Trophoblast cell (in vitro differentiated cells and primary cell): Measurements from ENCODE around the gene FBXO47.

Experiments
- DNase-seq, 2 donors: peaks; one replicate each; pipeline ENCODE4 v3.0.0-alpha.2; 2016
- H2AFZ ChIP-seq: 2 replicates; pipeline ENCODE4 v1.6.1; 2013; ENCODE audit warnings: low read length, moderate library complexity, mild to moderate bottlenecking; ENCODE audit not compliant: insufficient read depth, poor library complexity
- H2AK5ac ChIP-seq: 2 replicates; pipeline ENCODE4 v1.6.1; 2013; ENCODE audit warnings: mild to moderate bottlenecking, low read length
- H2BK120ac ChIP-seq: 2 replicates; pipeline ENCODE4 v1.6.1; 2013; ENCODE audit warnings: low read length, mild to moderate bottlenecking, moderate library complexity; ENCODE audit not compliant: insufficient read depth, poor library complexity
- H2BK12ac ChIP-seq: 2 replicates; pipeline ENCODE4 v1.6.1; 2013; ENCODE audit warnings: mild to moderate bottlenecking, low read length, moderate library complexity
- H2BK5ac ChIP-seq: 2 replicates; pipeline ENCODE4 v1.6.1; 2013; ENCODE audit warnings: low read length, low read depth, moderate library complexity, mild to moderate bottlenecking; ENCODE audit not compliant: poor library complexity
- H3K14ac ChIP-seq: 2 replicates; pipeline ENCODE4 v1.6.1; 2013; ENCODE audit warnings: mild to moderate bottlenecking, low read length
- H3K18ac ChIP-seq: 2 replicates; pipeline ENCODE4 v1.6.1; 2013; ENCODE audit warnings: mild to moderate bottlenecking, low read length
- H3K23ac ChIP-seq: 2 replicates; pipeline ENCODE4 v1.6.1; 2013; ENCODE audit warnings: low read length
- H3K27ac ChIP-seq: 2 replicates; pipeline ENCODE4 v1.5.1; 2013; ENCODE audit warnings: low read depth, mild to moderate bottlenecking, inconsistent platforms, low read length, moderate library complexity
- H3K27me3 ChIP-seq: 2 replicates; pipeline ENCODE4 v1.6.1; 2013; ENCODE audit warnings: inconsistent platforms, mild to moderate bottlenecking, low read length, moderate library complexity; ENCODE audit not compliant: insufficient read depth
- H3K36me3 ChIP-seq, 2 experiments: 1 replicate in 1 of 2; 2 replicates in 1 of 2; pipeline ENCODE4 v1.6.1; 2013; ENCODE audit warnings: low read length in 2 of 2, mild to moderate bottlenecking in 2 of 2, moderate library complexity in 1 of 2; ENCODE audit not compliant: insufficient read depth in 2 of 2, control insufficient read depth in 1 of 2
- H3K4ac ChIP-seq: 2 replicates; pipeline ENCODE4 v1.6.1; 2013; ENCODE audit warnings: low read depth, mild to moderate bottlenecking, low read length, moderate library complexity
- H3K4me1 ChIP-seq, 2 experiments: 1 replicate in 1 of 2; 2 replicates in 1 of 2; pipeline ENCODE4 v1.6.1; 2013; ENCODE audit warnings: low read length in 2 of 2, mild to moderate bottlenecking in 2 of 2, moderate library complexity in 1 of 2; ENCODE audit not compliant: insufficient read depth in 2 of 2, control insufficient read depth in 1 of 2
- H3K4me2 ChIP-seq: 2 replicates; pipeline ENCODE4 v1.6.1; 2013; ENCODE audit warnings: inconsistent platforms, mild to moderate bottlenecking, low read length, moderate library complexity
- H3K4me3 ChIP-seq: 2 replicates; pipeline ENCODE4 v1.5.1; 2013; ENCODE audit warnings: mild to moderate bottlenecking, low read depth, low read length, inconsistent platforms
- H3K79me1 ChIP-seq: one replicate; pipeline ENCODE4 v1.6.1; 2013; ENCODE audit warnings: low read length
- H3K79me2 ChIP-seq: 2 replicates; pipeline ENCODE4 v1.6.1; 2013; ENCODE audit warnings: low read length, mild to moderate bottlenecking; ENCODE audit not compliant: control insufficient read depth, insufficient read depth, poor library complexity
- H3K9ac ChIP-seq: 2 replicates; pipeline ENCODE4 v1.6.1; 2013; ENCODE audit warnings: mild to moderate bottlenecking, low read length
- H3K9me3 ChIP-seq: 2 replicates; pipeline ENCODE4 v1.6.1; 2013; ENCODE audit warnings: low read depth, mild to moderate bottlenecking, control low read depth, inconsistent platforms, low read length; ENCODE audit not compliant: insufficient read depth
- H4K12ac ChIP-seq: 2 replicates; pipeline ENCODE4 v1.6.1; 2013; ENCODE audit warnings: low read depth, mild to moderate bottlenecking, low read length, moderate library complexity
- H4K8ac ChIP-seq: 2 replicates; pipeline ENCODE4 v1.6.1; 2013; ENCODE audit warnings: low read depth, mild to moderate bottlenecking, low read length, moderate library complexity
- H4K91ac ChIP-seq: one replicate; pipeline ENCODE4 v1.6.1; 2013; ENCODE audit warnings: low read depth, mild to moderate bottlenecking, low read length, moderate library complexity
- WGBS: extraction: QIAGEN DNeasy Blood & Tissue Kit; methylation state at CpG from one replicate; pipeline ENCODE4 v1.1.7; 2013; ENCODE audit warnings: missing lambda C conversion rate; ENCODE audit not compliant: insufficient read length, insufficient coverage; ENCODE audit errors: extremely low coverage; 5-methylcytosine and 5-hydroxymethylcytosine counted together

Gene FBXO47

DNA sequence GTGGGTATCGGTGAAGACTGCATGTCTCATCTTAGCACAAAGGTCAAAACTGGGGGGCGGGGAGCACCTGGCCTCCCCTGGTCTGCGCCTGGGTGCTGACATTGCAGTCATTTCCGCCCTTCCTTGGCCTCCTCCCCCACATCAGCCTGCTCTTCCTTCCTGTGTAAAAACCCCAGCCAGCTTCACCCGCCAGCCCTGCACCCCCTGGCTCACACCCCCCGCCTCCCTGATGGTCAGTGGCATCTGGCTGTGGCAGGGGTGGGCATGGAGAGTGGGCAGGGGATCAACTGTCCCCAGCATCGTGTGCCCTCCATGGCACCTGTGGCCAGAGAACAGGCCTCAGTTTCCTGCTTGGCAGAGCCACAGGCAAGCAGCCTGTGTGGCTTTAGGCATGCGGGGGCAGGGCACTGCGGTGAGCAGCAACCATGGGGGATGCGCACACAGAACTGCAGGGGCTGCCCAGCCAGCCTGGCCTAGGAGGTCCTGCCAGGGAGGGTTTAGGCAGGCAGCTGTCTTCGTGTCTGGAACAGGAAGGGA is 68.3 kb downstream of the FBXO47 start:
- Histone ChIP-seq H3K18ac (no peak overlapping the region), H3K23ac (no peak overlapping the region), H3K4me2 (no peak overlapping the region), H2AFZ (no peak overlapping the region), H3K9me3 (no peaks in the 10 kb centered on the region), H3K4me3 (no peak overlapping the region), H4K12ac (no peak overlapping the region), H3K27me3 (no peaks in the 10 kb centered on the region), H2BK120ac (no peak overlapping the region), H3K36me3 (peaks cover 54 to 65% of the 10 kb centered on the region in 2 experiments), H3K9ac (no peak overlapping the region), H3K79me1 (no peaks in the 10 kb centered on the region), H2BK12ac (no peak overlapping the region), H3K4me1 (peaks cover 11 to 16% of the 10 kb centered on the region in 2 experiments), H4K91ac (no peak overlapping the region), H4K8ac (no peak overlapping the region), H3K4ac (no peak overlapping the region), H3K14ac (no peak overlapping the region), H3K79me2 (no peaks in the 10 kb centered on the region), H3K27ac (no peak overlapping the region), H2AK5ac (no peak overlapping the region), H2BK5ac (no peak overlapping the region)
- no CpG with 5 or more reads among the region's 11 CpGs for WGBS
- no peak for DNase-seq

DNA sequence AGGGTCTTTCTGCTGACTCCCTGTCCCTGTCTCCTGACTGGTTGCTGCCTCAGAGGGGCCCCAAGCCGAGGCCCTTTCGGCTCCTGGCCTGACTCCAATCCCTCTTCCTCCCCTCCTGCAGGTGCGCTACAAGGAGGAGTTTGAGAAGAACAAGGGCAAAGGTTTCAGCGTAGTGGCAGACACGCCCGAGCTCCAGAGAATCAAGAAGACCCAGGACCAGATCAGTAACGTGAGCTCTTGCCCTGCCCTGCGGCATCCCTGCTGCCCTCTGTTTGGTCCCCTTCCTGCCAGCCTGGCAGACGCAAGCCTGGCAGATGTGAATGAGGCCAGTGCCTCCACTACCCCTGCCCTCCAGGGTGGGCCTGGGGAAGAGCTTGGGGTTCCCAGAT is 68.9 kb downstream of the FBXO47 start:
- Histone ChIP-seq H4K12ac (no peak overlapping the region), H3K4me2 (no peak overlapping the region), H3K9ac (no peak overlapping the region), H3K79me2 (no peaks in the 10 kb centered on the region), H3K27ac (no peak overlapping the region), H3K79me1 (no peaks in the 10 kb centered on the region), H3K36me3 (peaks cover 58 to 66% of the 10 kb centered on the region in 2 experiments), H3K4me3 (no peak overlapping the region), H3K9me3 (no peaks in the 10 kb centered on the region), H3K4me1 (peaks cover 14 to 16% of the 10 kb centered on the region in 2 experiments), H2AFZ (no peak overlapping the region), H3K14ac (no peak overlapping the region), H3K18ac (no peak overlapping the region), H3K4ac (no peak overlapping the region), H2BK120ac (no peak overlapping the region), H4K8ac (no peak overlapping the region), H2BK12ac (no peak overlapping the region), H2AK5ac (no peak overlapping the region), H4K91ac (no peak overlapping the region), H3K23ac (no peak overlapping the region), H2BK5ac (no peak overlapping the region), H3K27me3 (no peaks in the 10 kb centered on the region)
- DNase-seq: no peak
- WGBS: no CpG with 5 or more reads among the region's 9 CpGs

DNA sequence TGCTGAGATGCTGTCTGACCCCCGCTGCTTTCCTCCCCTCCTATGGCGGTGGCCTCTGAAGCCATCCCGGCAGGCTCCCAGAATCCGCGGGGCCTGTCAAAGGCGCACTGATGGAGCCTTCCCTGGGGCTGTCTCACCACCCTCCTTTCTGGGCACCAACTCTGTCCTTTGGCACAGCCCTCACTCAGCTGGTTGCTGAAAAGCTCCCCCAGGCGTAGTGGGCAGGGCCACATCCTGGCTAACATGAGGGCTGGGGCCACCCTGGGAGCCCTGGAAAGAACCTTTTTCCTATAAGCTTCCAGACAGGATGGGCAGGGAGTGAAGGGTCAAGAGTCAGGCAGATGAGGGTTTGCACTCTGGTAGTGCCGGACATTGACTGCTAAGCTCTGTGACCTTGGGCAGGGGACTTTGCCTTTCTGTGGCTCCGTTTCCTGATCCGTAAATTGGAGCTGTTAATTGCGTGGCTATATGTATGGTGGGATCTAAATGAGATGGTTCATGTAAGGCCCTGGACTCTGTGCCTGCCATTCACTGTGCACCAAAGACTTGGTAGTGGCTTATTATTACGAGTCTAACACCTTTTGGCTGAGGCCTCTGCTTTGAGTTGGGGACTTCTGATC is 69.4 kb downstream of the FBXO47 start:
- Histone ChIP-seq H4K8ac (no peak overlapping the region), H4K12ac (no peak overlapping the region), H3K4ac (no peak overlapping the region), H3K9ac (no peak overlapping the region), H3K79me1 (no peaks in the 10 kb centered on the region), H3K27ac (no peak overlapping the region), H2BK5ac (no peak overlapping the region), H3K36me3 (peaks cover 58 to 66% of the 10 kb centered on the region in 2 experiments), H2AFZ (no peak overlapping the region), H3K18ac (no peak overlapping the region), H3K4me3 (no peak overlapping the region), H3K4me2 (no peak overlapping the region), H3K14ac (no peak overlapping the region), H2BK12ac (no peak overlapping the region), H3K4me1 (peaks cover 14 to 16% of the 10 kb centered on the region in 2 experiments), H2AK5ac (no peak overlapping the region), H4K91ac (no peak overlapping the region), H3K23ac (no peak overlapping the region), H3K27me3 (no peaks in the 10 kb centered on the region), H3K9me3 (no peaks in the 10 kb centered on the region), H2BK120ac (no peak overlapping the region), H3K79me2 (no peaks in the 10 kb centered on the region)
- WGBS: no CpG with 5 or more reads among the region's 12 CpGs
- DNase-seq: no peak

DNA sequence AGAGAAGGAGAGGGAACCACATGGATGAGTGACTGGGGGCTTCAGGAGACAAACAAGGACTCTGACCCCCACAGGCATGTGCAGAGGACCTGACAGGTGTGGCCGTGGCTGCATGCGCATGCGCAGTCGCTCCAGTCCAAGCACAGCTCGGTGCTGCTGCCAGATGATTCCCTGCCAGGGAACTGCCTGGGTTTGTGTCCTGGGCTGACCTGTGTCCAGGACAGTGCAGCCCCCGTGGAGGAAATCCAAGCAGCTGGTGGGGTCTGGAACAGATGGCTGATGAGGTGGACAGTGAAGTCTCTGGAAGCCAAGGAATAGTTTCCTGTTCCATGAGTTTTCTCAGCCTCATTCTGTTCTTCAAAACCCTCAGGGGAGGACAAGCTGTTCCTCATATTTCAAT is 70.0 kb downstream of the FBXO47 start:
- H3K23ac ChIP-seq: no peak overlapping the region
- WGBS: no CpG with 5 or more reads among the region's 6 CpGs
- H3K27me3 ChIP-seq: no peaks in the 10 kb centered on the region
- no peak overlapping the region for H2BK120ac ChIP-seq
- H3K9ac ChIP-seq: no peak overlapping the region
- no peak overlapping the region for H4K91ac ChIP-seq
- no peak overlapping the region for H2BK12ac ChIP-seq
- peaks cover 14 to 16% of the 10 kb centered on the region in 2 experiments for H3K4me1 ChIP-seq
- no peak overlapping the region for H3K18ac ChIP-seq
- no peak overlapping the region for H4K12ac ChIP-seq
- H3K4me2 ChIP-seq: no peak overlapping the region
- H3K79me2 ChIP-seq: no peaks in the 10 kb centered on the region
- no peak overlapping the region for H3K4me3 ChIP-seq
- H3K14ac ChIP-seq: no peak overlapping the region
- H3K9me3 ChIP-seq: no peaks in the 10 kb centered on the region
- no peak overlapping the region for H3K4ac ChIP-seq
- no peak overlapping the region for H2AFZ ChIP-seq
- H2BK5ac ChIP-seq: no peak overlapping the region
- no peak overlapping the region for H2AK5ac ChIP-seq
- no peak overlapping the region for H3K27ac ChIP-seq
- H3K36me3 ChIP-seq: peaks cover 62 to 72% of the 10 kb centered on the region in 2 experiments
- H3K79me1 ChIP-seq: no peaks in the 10 kb centered on the region
- DNase-seq: no peak
- H4K8ac ChIP-seq: no peak overlapping the region
